GM21737 (cell line): ENCODE data around the gene BTAF1.
"Not testable (repeated sequence)": the region's sequence is repeated elsewhere in the genome, so short reads cannot be mapped to it uniquely, and the experiment has no call there.

Experiments used
- ATAC-seq: cut with Tn5 transposase; IDR thresholded peaks from one replicate; pipeline ENCODE4 v1.9.1; 2021; ENCODE audit warnings: mild to moderate bottlenecking, moderate library complexity; ENCODE audit not compliant: unreplicated experiment

Gene BTAF1

DNA sequence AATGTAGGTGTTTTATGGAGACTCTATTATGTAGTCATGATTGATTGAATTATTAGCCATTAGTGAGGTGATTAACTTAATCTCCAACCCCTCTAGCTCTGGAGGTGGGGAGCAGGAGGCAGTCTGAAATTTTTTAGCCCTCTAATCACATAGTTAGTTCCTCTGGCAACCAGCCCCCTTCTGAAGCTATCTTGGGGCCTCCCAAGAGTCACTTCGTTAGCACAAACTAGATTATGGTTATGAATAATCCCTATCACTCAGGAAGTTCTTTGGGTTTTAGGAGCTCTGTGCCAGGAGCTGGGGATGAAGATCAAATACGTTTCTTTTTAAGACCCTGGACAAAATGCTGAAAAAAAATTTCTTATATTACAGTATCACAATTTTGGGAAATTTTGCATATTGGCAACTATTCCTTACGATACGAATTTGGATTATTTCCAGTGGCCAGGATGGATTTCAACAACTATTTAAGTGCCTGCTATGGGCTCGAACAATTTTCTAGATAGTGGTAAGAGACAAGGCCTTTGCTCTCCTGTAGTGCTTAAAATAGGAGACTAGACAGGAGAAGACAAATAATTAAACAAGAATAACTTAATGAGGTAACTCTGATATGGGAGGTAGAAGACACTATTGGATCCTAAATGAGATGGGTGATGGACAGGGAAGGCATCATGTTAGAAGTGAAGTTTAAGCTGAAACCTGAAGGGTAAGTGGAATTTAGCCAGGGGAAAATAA is 52.9 kb downstream of the BTAF1 start:
- no peak for ATAC-seq

GRCh38 chr10:91977491-91977890 is 53.9 kb downstream of the BTAF1 start:
- no peak for ATAC-seq

- no peak for ATAC-seq
Observed at GRCh38 chr10:91978585-91978984, 55.0 kb downstream of the BTAF1 start.

DNA sequence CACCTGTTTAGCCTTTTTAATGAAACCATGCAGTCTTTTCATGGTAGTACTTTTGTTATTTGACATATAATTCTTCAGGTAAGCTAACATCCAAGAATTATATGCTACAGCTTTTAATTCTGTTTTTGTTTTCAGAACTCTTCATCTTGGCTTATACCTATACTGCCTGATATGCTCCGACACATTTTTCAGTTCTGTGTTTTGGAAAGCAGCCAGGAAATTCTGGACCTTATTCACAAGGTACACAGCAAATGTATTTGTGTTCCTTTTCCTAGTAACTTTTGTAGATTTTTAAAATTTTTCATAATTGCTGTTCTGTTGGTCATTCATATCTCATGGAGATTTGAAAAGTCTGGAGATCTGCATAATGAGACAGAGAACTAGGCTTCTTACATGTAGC is 56.7 kb downstream of the BTAF1 start:
- no peak for ATAC-seq

GRCh38 chr10:91983416-91983815 is 59.8 kb downstream of the BTAF1 start:
- ATAC-seq, result no peak

GRCh38 chr10:91987397-91988037 is 63.9 kb downstream of the BTAF1 start:
- no peak for ATAC-seq

- no peak for ATAC-seq
Observed at GRCh38 chr10:91992031-91992430, 68.5 kb downstream of the BTAF1 start.

DNA sequence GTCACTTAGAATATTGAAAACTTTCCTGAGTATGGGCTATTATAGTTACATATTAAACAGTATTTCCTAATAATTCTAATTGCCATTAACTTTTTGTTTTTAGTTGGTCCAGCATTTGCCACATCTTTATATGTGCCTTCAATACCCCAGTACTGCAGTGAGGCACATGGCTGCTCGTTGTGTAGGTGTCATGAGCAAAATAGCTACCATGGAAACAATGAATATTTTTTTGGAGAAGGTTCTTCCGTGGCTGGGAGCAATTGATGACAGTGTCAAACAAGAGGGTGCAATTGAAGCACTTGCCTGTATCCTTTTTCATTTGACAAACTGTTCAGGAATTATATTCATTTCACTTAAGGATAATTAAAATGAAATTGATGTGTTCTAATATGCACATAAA is 72.7 kb downstream of the BTAF1 start:
- no peak for ATAC-seq

DNA sequence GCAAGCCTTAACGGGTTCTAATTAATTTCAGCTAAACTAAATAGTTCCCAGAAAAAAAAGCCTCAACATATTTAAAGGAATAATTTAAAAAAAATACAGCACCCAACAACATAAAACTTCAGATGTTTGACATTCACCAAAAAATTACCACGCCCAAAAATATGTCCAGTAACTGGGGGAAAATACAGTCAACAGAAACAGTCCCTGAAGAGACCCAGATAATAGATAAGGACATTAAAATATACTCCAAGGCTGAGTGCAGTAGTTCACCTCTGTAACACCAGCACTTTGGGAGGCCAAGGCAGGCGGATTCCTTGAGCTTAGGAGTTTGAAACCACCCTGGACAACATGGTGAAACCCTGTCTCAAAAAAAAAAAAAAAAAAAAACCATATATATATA is 78.0 kb downstream of the BTAF1 start:
- no peak for ATAC-seq

DNA sequence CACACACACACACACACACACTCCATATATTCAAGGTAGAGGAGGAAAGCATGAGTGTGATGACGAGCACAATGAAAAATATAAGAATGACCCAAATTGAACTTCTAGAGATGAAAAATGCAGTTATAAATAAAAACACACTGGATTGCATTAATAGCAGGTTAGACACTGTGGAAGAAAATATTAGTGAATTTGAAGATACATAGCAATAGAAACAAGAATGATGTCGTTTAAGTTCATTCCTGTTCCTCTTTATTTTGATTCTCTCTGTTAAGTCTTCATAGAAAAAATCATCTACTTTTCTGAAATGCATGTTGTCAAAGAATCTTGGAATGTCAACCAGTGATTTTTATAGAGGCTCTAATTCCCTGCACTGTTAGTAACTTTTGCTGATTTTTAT is 78.4 kb downstream of the BTAF1 start:
- no peak for ATAC-seq

GRCh38 chr10:92003258-92003657 is 79.7 kb downstream of the BTAF1 start:
- no peak for ATAC-seq

GRCh38 chr10:92005978-92006377 is 82.4 kb downstream of the BTAF1 start:
- no peak for ATAC-seq

DNA sequence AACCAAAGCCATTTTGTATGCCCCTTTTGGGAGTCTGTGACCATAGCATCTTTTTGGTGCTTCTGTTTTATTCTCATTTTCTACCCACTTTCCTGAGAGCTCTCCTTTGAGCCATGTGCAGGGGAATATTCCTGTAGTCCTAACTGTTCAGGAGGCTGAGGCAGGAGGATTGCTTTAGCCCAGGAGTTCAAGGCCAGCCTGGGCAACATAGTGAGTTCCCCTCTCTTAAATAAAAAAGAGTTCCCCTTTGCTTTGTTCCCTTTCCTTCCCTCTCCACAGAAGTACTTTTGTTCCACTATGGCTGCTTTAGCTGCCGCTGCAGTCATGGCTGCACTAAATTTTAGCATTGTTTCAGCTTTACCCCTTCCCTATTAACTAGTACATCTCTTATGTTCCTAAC is 85.9 kb downstream of the BTAF1 start:
- no peak for ATAC-seq

GRCh38 chr10:92010047-92010735 is 86.6 kb downstream of the BTAF1 start:
- no peak for ATAC-seq

GRCh38 chr10:92011560-92012214 is 88.1 kb downstream of the BTAF1 start:
- no peak for ATAC-seq

DNA sequence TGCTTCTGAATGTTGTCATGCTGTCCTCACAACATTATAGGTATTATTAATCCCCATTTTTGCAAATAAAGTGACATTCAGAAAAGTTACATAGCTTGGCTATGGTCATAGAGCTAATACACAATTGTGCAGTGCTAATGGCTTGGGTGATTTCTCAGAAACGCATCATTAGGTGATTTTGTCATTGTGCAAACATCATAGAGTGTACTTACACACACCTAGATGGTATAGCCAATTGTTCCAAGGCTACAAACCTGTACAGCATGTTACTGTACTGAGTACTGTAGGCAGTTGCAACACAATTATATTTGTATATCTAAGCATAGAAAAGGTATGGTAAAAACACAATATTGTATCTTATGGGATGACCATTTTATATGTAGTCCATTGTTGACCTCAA is 91.0 kb downstream of the BTAF1 start:
- ATAC-seq, result no peak

DNA sequence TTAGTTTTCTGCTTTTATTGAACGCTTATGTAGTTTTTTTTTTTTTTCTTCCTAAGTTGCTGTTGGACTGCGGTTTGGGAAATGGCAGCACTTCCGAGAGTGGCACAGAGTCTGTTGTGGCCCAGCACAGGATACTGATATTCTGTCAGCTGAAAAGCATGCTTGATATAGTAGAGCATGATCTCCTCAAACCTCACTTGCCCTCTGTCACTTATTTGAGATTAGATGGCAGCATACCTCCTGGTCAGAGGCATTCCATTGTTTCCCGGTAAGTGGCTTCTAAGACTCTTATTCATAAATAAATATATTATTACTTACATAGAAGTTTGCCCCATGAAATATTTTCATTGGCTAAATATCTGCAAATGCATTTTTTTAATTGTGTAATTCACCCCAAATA is 101.1 kb downstream of the BTAF1 start:
- no peak for ATAC-seq

DNA sequence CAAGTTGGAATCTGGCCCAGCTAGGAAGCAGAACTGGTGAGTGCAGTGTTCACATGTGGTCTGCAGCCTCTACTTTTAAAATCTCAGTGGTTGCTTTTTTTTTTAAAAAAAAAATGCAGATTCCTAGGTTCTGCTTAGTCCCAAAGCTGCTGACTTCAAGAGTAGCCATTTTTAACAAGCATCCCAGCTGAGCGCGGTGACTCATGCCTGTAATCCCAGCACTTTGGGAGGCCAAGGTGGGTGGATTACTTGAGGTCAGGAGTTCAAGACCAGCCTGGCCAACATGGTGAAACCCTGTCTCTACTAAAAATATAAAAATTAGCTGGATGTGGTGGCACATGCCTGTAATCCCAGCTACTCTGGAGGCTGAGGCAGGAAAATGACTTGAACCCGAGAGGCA is 101.8 kb downstream of the BTAF1 start:
- ATAC-seq, result not testable (repeated sequence)

DNA sequence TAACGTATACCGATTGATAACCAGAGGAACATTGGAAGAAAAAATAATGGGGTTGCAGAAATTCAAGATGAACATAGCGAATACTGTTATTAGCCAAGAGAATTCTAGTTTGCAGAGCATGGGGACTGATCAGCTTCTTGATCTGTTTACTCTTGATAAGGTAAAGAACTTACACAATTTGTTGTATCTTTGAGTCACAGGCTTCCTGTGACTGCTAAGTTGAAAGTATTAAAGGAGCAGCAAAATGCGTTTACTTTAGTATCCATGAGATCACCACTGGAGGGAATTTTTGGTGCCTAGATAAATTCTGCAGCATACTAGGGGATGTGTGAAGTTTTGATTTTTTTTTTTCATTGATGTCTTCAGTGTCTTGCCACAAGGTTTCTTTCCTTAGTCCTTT is 103.6 kb downstream of the BTAF1 start:
- ATAC-seq, result no peak

GRCh38 chr10:92031580-92031979 is 108.0 kb downstream of the BTAF1 start:
- no peak for ATAC-seq

DNA sequence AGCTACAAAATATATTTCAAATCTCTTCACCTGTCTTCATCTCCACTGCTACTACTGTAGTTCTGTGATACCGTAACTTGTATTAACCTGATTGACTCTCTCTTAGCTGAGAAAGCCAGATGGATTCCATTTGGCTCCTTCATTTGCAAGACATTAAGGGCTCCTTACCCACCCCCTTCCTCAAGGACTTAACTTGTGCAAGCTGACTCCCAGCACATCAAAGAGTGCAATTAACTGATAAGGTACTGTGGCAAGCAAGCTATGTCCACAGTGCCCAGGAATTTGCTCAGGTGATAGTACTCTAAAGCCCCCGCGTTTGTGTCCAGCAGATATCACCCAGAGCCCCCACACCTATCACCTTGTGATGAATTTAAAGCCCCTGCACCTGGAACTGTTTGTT is 109.5 kb downstream of the BTAF1 start:
- not testable (repeated sequence) for ATAC-seq

DNA sequence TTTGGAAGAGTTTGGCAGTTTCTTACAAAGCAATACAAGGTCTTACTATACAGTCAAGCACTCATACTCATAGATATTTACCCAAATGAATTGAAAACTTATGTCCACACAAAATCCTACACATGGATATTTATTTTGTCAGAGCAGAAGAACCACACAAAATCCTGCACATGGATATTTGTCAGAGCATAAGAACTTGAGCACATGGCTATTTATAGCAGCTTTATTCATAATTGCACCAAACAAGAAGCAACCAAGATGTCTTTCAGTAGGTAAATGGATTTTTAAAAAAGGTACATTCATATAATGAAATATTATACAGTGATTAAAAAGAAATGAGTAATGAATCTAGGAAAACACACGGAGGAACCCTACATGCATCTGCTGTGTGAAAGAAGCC is 115.4 kb downstream of the BTAF1 start:
- ATAC-seq, result no peak
